Stromal cell of bone marrow (primary cell): ENCODE measurements around the gene TDRD10.

Experiments
- DNase-seq: peaks from one replicate; pipeline ENCODE4 v3.0.0-alpha.2; 2012; ENCODE audit warnings: low read depth

TDRD10 gene

DNA sequence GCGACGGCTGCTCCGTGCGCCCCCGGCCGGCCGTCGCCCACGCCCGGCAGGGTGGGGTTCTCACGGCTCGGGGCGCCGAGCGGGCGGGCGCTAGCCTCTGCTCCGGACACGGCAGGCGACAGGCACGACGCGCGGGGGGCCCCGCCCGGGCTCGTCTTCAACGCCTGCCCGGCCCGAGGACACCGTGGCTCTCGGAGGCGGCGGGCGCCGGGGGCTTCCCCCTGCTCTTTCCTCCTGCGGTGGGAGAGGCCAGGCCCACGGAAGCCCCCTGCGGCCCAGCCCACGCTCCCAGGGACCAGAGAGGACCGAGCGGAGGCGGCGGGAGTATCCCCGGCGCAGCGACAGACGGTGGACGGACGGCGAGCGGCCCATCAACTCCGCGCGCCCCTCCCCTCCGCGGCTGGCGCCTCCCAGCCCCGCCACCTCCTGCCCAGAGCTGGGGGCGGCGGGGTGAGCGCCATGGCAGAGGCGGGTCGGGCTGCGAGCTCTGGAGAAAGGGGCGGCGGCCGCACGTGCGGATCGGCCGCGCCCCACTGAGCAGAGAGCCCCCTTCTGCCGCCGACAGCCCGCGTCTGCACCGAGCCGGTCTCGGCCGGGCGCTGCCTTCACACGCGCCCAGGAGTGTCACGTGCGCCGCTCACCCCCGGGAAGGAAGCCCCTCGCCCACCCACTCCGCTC lies at the start of gene TDRD10, which contains the start of gene SHE:
TSS of gene TDRD10 (plus strand) at position 154 of the 678 bp plus-strand sequence. CDS start 4,685 bp downstream, outside the sequence.
TSS of gene SHE (minus strand) at position 347 of the 678 bp plus-strand sequence. CDS start 386 bp downstream, outside the sequence.
- no peak for DNase-seq

- DNase-seq = no peak
These were observed 48.9 kb upstream of the TDRD10 start for GRCh38 chr1:154453161-154453560.

DNA sequence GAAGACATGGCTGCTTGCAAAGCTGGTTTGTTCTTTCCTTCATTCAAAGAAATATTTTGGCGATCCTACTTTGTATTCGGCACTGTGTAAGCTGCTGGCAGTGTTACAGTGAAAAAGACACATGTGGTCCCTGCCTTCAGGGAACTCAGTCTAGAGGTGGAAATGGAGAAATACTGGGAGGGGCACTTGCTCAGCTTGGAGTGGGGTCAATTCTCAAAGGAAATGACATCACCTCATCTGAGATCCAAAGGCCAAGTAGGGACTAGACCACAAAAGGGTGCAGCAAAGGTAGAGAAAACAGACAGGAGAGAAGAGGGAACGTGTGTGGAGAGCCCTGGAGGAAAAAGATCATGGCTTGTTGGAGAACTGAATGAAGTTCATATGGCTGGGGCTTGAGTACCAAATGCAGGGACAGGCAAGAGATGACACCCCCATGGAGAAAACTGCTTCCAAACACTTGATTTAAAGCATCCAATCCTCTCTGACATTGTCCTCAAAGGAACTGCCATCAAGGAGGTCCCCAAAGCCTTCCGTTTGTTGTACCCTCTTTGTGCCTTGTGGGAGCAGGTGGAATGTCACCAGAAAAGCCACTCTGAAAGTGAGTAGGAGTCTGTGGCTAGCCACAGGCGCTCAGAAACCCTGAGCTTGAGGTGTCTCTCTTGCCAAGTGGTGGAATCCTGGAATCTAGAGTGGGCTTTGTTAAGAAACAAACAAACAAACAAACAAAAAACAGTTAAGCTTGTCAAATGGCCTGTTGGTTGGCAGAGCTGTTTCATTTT lies 48.3 kb upstream of the TDRD10 start:
- no peak for DNase-seq

DNA sequence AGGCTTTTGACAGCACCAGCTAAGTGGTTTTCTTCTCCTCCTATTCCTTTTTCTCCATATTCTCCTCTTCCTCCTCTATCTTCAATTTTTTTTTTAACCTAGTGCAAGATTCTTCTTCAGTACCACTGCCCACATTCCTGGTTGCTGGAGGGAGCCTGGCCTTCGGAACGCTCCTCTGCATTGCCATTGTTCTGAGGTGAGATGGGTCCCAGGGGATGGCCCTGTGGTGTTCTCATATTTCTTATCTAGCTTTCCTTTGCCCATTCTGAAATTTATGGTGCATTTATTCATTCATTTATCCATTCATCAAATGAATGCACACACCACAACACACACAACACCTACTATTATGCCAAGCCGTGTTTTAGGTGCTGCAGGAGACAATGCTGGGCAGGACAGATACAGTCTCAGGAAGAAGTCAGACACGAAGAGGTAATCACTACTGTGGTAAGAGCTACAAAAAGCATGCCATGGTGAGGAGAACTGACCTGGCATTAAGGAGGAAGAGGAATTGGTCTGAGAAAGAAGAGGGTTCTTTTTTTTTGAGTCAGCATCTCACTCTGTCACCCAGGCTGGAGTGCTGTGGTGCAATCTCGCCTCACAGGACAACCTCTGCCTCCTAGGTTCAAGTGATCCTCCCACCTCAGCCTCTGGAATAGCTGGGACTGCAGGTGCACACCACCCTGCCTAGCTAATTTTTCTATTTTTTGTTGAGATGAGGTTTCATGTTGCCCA lies 47.5 kb upstream of the TDRD10 start:
- DNase-seq = no peak

GRCh38 chr1:154456631-154457030 lies 45.4 kb upstream of the TDRD10 start:
- no peak for DNase-seq

DNA sequence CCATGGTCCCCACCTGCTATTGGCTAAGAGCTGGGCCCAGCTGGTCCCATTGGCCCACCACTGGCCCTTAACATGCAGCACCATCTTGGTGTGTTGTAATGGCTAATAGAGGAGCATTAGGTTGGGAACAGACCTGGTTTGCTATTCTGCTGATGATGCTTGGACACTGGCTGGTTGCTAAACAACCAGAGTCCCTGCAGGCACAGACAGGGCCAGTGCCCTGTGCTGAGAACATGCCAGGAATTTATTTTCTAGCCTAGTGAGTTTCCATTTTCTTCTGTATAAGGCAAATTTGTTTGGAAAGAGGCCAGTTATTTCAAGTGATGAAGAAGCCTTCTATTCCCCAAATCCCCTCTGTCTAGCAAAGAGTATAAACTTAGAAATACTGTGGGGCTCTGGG lies 42.9 kb upstream of the TDRD10 start:
- no peak for DNase-seq

DNA sequence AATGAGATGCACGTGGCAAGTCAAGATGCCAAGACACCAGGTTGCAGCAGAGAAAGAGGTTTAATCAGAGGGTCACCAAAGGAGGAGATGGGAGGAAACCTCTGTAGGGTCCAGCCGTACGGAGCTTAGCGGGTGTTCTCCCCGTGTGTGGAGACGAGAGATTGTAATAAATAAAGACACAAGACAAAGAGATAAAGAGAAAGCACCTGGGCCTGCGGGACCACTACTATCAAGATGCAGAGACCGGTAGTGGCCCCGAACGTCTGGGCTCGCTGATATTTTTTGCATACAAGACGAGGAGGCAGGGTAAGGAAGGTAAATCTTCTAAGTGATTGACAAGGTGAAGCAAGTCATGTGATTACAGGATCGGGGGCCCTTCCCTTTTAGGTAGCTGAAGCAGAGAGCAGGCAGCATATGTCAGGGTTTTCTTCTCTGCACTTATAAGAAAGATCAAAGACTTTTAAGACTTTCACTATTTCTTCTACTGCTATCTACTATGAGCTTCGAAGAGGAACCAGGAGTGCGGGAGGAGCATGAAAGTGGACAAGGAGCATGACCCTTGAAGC lies 41.2 kb upstream of the TDRD10 start:
- DNase-seq = no peak

- no peak for DNase-seq
These were observed 38.5 kb upstream of the TDRD10 start for GRCh38 chr1:154463512-154463990.

DNA sequence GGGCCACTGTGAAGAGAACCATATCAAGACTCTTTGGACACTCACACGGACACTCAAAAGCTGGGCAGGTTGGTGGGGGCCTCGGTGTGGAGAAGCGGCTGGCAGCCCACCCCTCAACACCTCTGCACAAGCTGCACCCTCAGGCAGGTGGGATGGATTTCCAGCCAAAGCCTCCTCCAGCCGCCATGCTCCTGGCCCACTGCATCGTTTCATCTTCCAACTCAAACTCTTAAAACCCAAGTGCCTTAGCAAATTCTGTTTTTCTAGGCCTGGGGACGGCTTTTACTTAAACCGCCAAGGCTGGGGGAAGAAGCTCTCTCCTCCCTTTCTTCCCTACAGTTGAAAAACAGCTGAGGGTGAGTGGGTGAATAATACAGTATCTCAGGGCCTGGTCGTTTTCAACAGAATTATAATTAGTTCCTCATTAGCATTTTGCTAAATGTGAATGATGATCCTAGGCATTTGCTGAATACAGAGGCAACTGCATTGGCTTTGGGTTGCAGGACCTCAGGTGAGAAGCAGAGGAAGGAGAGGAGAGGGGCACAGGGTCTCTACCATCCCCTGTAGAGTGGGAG lies 36.3 kb upstream of the TDRD10 start:
- no peak for DNase-seq

GRCh38 chr1:154466206-154466605 lies 35.8 kb upstream of the TDRD10 start:
- no peak for DNase-seq

DNA sequence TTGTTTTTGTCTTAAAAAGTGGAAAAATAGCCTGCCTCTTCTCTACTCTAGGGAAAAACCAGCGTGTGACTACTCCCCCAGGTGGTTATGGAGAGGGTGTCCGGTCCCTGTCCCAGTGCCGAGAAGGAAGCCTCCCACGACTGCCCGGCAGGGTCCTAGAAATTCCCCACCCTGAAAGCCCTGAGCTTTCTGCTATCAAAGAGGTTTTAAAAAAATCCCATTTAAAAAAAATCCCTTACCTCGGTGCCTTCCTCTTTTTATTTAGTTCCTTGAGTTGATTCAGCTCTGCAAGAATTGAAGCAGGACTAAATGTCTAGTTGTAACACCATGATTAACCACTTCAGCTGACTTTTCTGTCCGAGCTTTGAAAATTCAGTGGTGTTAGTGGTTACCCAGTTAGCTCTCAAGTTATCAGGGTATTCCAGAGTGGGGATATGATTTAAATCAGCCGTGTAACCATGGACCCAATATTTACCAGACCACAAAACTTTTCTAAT lies 35.0 kb upstream of the TDRD10 start:
- no peak for DNase-seq

DNA sequence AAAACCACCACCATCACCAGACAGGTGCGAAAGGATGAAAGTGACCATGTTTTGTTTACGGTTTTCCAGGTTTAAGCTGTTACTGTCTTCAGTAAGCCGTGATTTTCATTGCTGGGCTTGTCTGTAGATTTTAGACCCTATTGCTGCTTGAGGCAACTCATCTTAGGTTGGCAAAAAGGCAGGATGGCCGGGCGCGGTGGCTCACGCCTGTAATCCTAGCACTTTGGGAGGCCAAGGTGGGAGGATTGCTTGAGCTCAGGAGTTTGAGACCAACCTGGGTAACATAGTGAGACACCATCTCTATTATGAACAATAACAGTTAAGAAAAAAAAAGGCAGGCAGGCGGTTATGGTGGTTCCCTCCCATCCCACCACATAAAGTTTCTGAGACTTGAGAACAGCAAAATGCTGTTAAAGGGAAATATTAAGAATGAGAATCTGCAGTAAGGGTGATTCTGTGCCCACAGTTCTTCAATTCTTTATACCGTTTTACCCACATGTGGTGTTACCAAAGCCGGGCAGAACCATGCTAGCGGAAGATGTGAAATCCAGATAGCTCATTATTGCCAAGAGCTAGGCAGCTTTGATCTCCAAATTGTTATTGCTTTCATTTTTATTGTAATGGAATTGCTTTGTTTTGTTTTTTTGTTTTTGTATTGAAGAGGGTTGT lies 34.5 kb upstream of the TDRD10 start:
- DNase-seq = no peak

DNA sequence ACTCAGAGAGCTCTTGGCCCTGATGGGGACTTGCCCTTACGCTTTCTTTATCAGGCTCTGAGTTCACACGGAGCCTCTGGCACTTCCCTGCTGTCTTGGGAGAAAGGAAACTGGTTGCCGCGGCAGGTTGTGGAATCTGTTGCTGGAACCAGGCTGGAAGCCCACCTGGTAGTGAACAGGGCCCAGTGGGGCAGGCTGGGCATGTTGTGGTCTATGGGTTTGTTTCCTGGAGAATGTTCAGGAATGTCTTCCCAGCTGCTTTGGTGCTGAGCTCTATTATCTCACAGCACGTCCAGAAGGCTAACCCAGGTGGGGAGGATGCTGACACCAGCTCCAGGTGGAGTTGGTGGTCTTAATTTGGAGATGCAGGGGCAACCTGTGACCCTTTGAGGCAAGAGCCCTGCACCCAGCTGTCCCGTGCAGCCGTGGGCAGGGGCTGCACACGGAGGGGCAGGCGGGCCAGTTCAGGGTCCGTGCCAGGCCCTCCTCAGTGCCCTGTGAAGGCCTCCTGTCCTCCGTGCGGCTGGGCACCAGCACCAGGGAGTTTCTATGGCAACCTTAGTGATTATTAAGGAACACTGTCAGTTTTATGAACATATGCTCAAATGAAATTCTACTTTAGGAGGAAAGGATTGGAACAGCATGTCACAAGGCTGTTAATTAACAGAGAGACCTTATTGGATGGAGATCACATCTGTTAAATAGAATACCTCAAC lies 33.3 kb upstream of the TDRD10 start:
- DNase-seq = no peak

GRCh38 chr1:154469844-154470560 lies 32.0 kb upstream of the TDRD10 start:
- no peak for DNase-seq

GRCh38 chr1:154471304-154471703 lies 30.7 kb upstream of the TDRD10 start:
- no peak for DNase-seq

- DNase-seq = peak; percentile 40
These were observed 27.2 kb upstream of the TDRD10 start for GRCh38 chr1:154474802-154475201.

- no peak for DNase-seq
These were observed 25.2 kb upstream of the TDRD10 start for GRCh38 chr1:154476791-154477190.

- no peak for DNase-seq
These were observed 24.0 kb upstream of the TDRD10 start for GRCh38 chr1:154478013-154478412.

DNA sequence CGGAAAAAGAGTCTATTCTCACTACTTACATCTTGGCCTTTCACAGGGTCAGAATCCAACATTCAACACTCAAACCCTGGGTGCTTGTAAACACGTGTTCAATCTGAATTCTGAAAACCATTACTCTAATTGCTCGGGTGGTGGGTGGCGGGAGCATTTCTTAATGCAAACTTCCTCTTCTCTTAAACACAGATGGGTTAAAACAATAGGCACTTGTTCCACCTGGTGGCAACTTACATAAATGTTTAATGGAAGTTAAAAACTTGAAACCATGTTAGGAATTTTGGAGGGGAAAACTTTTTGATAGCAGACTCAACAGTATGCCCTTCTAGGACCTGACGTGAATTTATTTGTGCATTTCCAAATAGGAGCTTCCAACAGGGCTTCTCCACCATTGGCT lies 23.4 kb upstream of the TDRD10 start:
- DNase-seq = no peak
